Immature natural killer cell (primary cell): ENCODE data around the gene ZNF462. TPM values are rescaled to one million over a fixed set of nuclear protein-coding genes. Genes with fewer than 3 reads are reported as not detected.
"Not testable (repeated sequence)": the region's sequence is repeated elsewhere in the genome, so short reads cannot be mapped to it uniquely, and the experiment has no call there.

Experiments used
- DNase-seq, 3 donors: peaks; one replicate each; pipeline ENCODE4 v3.0.0; 2022; ENCODE audit warnings: mixed read lengths in 1 of 3
- H3K27ac Mint-ChIP-seq, 6 donors: one replicate each; pipeline ENCODE4 v1.8.0; 2020; ENCODE audit warnings: mixed read lengths in 6 of 6, mild to moderate bottlenecking in 5 of 6, inconsistent platforms in 4 of 6, moderate library complexity in 3 of 6
- H3K27me3 Mint-ChIP-seq, 3 donors: one replicate each; pipeline ENCODE4 v1.8.0; 2020 to 2021; ENCODE audit warnings: low read depth in 3 of 3, mild to moderate bottlenecking in 3 of 3, mixed read lengths in 3 of 3, moderate library complexity in 3 of 3, inconsistent platforms in 1 of 3
- H3K36me3 Mint-ChIP-seq, 3 donors: one replicate each; pipeline ENCODE4 v1.8.0; 2020; ENCODE audit warnings: mixed read lengths in 3 of 3, inconsistent platforms in 2 of 3, mild to moderate bottlenecking in 2 of 3
- H3K4me1 Mint-ChIP-seq, 2 donors: one replicate each; pipeline ENCODE4 v1.8.0; 2020; ENCODE audit warnings: inconsistent platforms in 2 of 2, mild to moderate bottlenecking in 2 of 2, mixed read lengths in 2 of 2, moderate library complexity in 1 of 2
- H3K4me3 Mint-ChIP-seq, 5 donors: one replicate each; pipeline ENCODE4 v1.8.0; 2020; ENCODE audit warnings: mild to moderate bottlenecking in 5 of 5, mixed read lengths in 5 of 5, inconsistent platforms in 3 of 5, moderate library complexity in 3 of 5
- H3K9me3 Mint-ChIP-seq, 6 donors: one replicate each; pipeline ENCODE4 v1.8.0; 2020; ENCODE audit warnings: mild to moderate bottlenecking in 6 of 6, mixed read lengths in 6 of 6, inconsistent platforms in 4 of 6, moderate library complexity in 3 of 6
- polyA plus RNA-seq, 3 donors: library from polyadenylated mRNA; unstranded; fragments of 300-500 nt; fragmentation: Illumina TruSeq; gene quantifications; one replicate each; pipeline ENCODE4 v1.2.3, GENCODE V29; 2021

The ZNF462 gene
- polyA plus RNA-seq, 3 donors from 2014 or later: 0.94 TPM; not detected in 2

DNA sequence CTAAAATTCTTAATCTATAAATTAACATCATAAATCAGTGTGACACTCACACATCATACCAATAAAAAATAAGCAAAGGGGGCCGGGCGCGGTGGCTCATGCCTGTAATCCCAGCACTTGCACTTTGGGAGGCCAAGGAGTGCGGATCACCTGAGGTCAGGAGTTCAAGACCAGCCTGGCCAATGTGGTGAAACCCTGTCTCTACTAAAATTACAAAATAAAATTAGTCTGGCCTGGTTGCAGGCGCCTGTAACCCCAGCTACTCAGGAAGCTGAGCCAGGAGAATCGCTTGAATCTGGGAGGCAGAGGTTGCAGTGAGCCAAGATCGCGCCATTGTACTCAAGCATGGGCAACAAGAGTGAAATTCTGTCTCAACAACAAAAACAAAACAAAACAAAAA, 11.3 kb upstream of the ZNF462 start:
- H3K36me3 Mint-ChIP-seq, DNase-seq, H3K27me3 Mint-ChIP-seq, H3K4me1 Mint-ChIP-seq, H3K4me3 Mint-ChIP-seq, H3K9me3 Mint-ChIP-seq, H3K27ac Mint-ChIP-seq: not testable (repeated sequence)

GRCh38 chr9:106857811-106858470, 5.0 kb upstream of the ZNF462 start:
- peaks cover 21 to 39% (median 35%) of the 10 kb centered on the region in 3 donors for H3K27me3 Mint-ChIP-seq
- H3K27ac Mint-ChIP-seq: no peak overlapping the region
- peaks cover 0 to 29% (median 10%) of the 10 kb centered on the region in 6 donors for H3K9me3 Mint-ChIP-seq
- DNase-seq: no peak
- peaks cover 0 to 5% (median 4%) of the 10 kb centered on the region in 3 donors for H3K36me3 Mint-ChIP-seq
- H3K4me1 Mint-ChIP-seq: peaks cover 28 to 47% of the 10 kb centered on the region in 2 donors
- peak overlapping the region in 1 of 5 donors; percentile 45 for H3K4me3 Mint-ChIP-seq

DNA sequence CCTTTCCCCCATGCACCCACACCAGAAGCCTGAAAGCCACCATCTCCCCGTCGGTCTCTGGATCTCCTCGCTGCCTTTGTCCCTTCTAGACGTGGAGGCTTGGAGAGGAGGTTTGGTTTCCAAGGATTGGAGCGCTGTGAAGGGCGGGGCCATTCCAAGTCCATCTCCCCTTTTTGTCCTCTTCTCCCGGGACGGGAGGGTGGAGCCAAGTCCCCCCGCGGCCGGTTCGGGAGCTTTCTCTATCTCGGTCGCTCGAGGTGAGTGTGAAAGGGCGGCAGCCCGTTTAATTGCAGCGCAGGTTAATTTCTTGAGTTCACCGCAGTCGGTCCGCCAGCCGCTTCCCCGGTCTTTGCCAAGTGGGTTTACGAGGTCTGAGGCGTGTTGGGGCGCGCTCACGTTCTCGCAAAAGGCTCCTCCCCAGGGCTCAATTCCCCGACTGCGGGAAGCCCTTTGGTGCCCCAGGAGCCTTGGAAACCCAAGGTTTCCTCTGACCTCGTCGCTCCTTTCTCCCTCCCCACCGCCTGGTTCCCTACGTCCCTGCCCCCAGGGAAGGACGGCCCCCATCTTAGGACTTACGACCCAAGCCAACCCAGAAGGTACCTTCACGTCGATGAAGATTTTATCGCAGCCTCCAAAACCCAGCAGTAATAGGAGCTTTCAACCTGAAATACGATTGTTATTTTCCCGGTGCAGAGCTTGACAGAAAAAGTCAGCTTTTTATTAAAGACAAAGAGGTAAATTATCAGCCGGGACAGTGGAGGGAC, 2.8 kb upstream of the ZNF462 start:
- DNase-seq: no peak
- H3K27me3 Mint-ChIP-seq: peaks cover 33 to 52% (median 42%) of the 10 kb centered on the region in 3 donors
- H3K36me3 Mint-ChIP-seq: peaks cover 0 to 10% (median 4%) of the 10 kb centered on the region in 3 donors
- H3K4me3 Mint-ChIP-seq: peak overlapping the region; percentile 53 to 67 (median 66)
- H3K9me3 Mint-ChIP-seq: peaks cover 2 to 35% (median 11%) of the 10 kb centered on the region in 6 donors
- peaks cover 43 to 66% of the 10 kb centered on the region in 2 donors for H3K4me1 Mint-ChIP-seq
- H3K27ac Mint-ChIP-seq: no peak overlapping the region

DNA sequence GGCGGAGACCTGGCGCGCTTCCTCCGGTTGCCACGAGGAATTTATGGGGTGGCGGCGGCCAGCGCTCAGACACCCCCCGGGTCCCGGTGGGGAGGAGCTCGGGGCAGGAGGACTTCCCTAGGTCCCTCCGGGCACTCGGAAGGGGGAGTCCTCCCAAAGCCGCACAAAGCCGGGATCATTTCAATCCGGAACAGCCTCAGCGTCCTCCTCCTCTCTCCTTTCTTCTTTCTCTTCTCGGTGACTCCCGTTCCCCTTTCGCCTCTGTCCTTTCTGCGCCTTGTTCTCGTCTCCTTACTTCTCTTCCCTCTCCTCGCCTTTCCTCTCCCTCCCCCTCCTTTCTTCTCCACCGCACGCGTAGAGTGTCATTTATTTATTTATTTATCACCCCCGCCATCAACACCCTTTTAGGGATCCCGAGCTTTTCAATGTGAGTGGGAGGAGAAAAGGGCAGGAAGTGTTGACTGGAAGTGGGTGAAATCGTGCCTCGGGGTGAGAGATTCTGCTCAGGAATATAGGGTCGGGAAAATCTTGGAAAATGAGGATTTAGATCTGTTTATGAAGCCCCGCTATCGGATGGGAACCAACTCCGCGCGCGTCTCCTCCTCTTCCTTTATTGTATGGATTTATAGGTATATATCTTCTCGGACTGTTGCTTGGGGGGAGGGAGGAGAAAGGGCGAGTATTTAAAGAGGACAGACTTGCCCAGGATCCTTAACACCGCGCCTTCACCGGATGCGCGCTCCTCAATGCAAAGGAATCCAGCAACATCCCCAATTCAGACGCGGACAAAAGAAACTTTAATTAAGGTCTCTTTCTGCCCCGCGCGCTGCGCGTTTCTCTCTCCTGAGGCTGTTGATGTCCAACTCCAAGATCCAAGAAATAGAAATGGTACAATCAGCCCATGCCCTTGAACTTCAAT, 2.0 kb upstream of the ZNF462 start:
- peaks cover 33 to 58% (median 42%) of the 10 kb centered on the region in 3 donors for H3K27me3 Mint-ChIP-seq
- H3K4me3 Mint-ChIP-seq: peak overlapping the region; percentile 54 to 72 (median 67)
- H3K27ac Mint-ChIP-seq: no peak overlapping the region
- H3K4me1 Mint-ChIP-seq: peaks cover 45 to 66% of the 10 kb centered on the region in 2 donors
- H3K9me3 Mint-ChIP-seq: peaks cover 2 to 35% (median 11%) of the 10 kb centered on the region in 6 donors
- no peak for DNase-seq
- peaks cover 0 to 10% (median 4%) of the 10 kb centered on the region in 3 donors for H3K36me3 Mint-ChIP-seq

- Mint-ChIP-seq H3K4me1 (peaks cover 45 to 66% of the 10 kb centered on the region in 2 donors), H3K27me3 (peaks cover 33 to 58% (median 42%) of the 10 kb centered on the region in 3 donors), H3K36me3 (peaks cover 0 to 10% (median 4%) of the 10 kb centered on the region in 3 donors), H3K9me3 (peaks cover 2 to 35% (median 11%) of the 10 kb centered on the region in 6 donors), H3K4me3 (peak overlapping the region; percentile 49 to 72 (median 67)), H3K27ac (no peak overlapping the region)
- no peak for DNase-seq
Measured at GRCh38 chr9:106861640-106862109, 1.3 kb upstream of the ZNF462 start.

GRCh38 chr9:106862110-106862820, 701 bp upstream of the ZNF462 start:
- Mint-ChIP-seq H3K27ac (no peak overlapping the region), H3K27me3 (peaks cover 33 to 58% (median 36%) of the 10 kb centered on the region in 3 donors)

GRCh38 chr9:106864373-106865143, 1.6 kb downstream of the ZNF462 start:
- no peak overlapping the region for H3K27ac Mint-ChIP-seq
- peaks cover 32 to 44% (median 33%) of the 10 kb centered on the region in 3 donors for H3K27me3 Mint-ChIP-seq
- H3K36me3 Mint-ChIP-seq: peaks cover 0 to 10% (median 2%) of the 10 kb centered on the region in 3 donors
- H3K9me3 Mint-ChIP-seq: peaks cover 2 to 25% (median 7%) of the 10 kb centered on the region in 6 donors
- H3K4me3 Mint-ChIP-seq: peak overlapping the region; percentile 44 to 88 (median 83)
- DNase-seq: no peak
- H3K4me1 Mint-ChIP-seq: peaks cover 43 to 51% of the 10 kb centered on the region in 2 donors

More at GRCh38 chr9:106862110-106862820, 701 bp upstream of the ZNF462 start:
- peaks cover 45 to 66% of the 10 kb centered on the region in 2 donors for H3K4me1 Mint-ChIP-seq
- no peak for DNase-seq
- H3K9me3 Mint-ChIP-seq: peaks cover 2 to 35% (median 11%) of the 10 kb centered on the region in 6 donors
- peaks cover 0 to 10% (median 4%) of the 10 kb centered on the region in 3 donors for H3K36me3 Mint-ChIP-seq
- peak overlapping the region; percentile 83 to 89 (median 88) for H3K4me3 Mint-ChIP-seq

DNA sequence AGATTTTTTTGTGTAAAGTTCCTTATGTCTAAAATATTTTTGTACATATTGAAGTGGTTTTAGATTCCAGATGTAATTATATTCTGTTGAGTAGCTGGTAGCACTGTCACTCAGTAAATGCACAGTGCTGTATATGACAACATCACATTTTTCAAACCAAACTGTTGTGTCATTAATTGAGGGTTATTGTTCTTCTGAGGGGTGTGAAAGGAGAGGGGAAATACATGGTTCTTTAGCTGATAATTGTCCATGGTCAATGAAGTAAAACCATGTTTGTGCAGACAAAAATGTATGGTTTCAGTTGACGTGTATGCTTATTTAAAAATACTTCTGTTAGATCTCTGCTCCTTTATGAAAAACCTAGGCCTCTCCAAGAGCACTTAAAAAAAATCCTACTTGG, 3.3 kb downstream of the ZNF462 start:
- Mint-ChIP-seq H3K9me3 (peaks cover under 1 to 14% (median 4%) of the 10 kb centered on the region in 6 donors), H3K27me3 (peaks cover 20 to 29% (median 24%) of the 10 kb centered on the region in 3 donors), H3K36me3 (peaks cover 0 to 9% (median 0%) of the 10 kb centered on the region in 3 donors), H3K27ac (no peak overlapping the region), H3K4me3 (no peak overlapping the region), H3K4me1 (peaks cover 29 to 34% of the 10 kb centered on the region in 2 donors)
- no peak for DNase-seq

DNA sequence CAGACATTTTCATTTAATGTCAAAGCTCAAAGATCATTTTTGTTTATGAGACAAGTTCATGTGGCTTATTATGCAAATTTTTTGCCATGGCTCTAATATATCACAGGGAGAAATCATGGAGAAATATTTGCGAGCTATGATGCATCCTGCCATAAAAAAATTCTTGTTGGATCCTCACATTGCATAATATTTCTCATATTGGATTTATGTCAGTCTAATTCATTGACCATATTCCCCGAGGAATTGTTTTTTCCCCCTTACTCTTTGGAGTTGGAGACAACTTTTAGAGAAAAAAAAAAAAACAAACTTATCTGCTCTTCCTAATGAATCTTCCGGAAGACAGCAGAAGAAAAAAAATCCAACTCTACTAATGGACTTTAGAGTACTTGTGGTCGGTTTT, 4.3 kb downstream of the ZNF462 start:
- peaks cover 0 to 5% (median 0%) of the 10 kb centered on the region in 3 donors for H3K36me3 Mint-ChIP-seq
- DNase-seq: no peak
- H3K27me3 Mint-ChIP-seq: peaks cover 14 to 23% (median 19%) of the 10 kb centered on the region in 3 donors
- H3K9me3 Mint-ChIP-seq: peaks cover 0 to 14% (median 3%) of the 10 kb centered on the region in 6 donors
- H3K4me1 Mint-ChIP-seq: peaks cover 22 to 25% of the 10 kb centered on the region in 2 donors
- no peak overlapping the region for H3K4me3 Mint-ChIP-seq
- no peak overlapping the region for H3K27ac Mint-ChIP-seq

GRCh38 chr9:106868087-106868486, 5.1 kb downstream of the ZNF462 start:
- Mint-ChIP-seq H3K9me3 (peaks cover 0 to 9% (median 2%) of the 10 kb centered on the region in 6 donors), H3K36me3 (peaks cover 0 to 5% (median 0%) of the 10 kb centered on the region in 3 donors), H3K27ac (no peak overlapping the region), H3K27me3 (peaks cover 10 to 17% (median 14%) of the 10 kb centered on the region in 3 donors), H3K4me1 (peaks cover 15 to 17% of the 10 kb centered on the region in 2 donors), H3K4me3 (no peak overlapping the region)
- no peak for DNase-seq

DNA sequence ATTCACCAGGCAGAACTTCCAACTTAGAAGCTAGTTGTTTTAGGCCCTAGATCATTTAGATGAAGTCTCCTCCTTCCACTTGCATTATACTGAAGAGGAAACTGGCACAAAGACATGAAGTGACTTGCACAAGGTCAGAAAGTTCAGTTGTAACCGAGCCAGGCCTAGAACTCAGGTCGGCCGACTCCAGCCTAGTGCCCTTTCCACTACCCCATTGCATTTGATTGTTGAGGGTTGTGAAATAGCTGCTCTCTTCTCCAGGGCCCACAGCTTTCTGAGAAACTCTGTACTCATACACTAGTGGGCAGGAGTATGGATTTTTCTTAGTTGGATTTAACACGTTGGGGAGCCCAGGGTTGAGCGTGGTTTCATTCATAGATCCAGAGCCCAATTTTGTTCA, 5.6 kb downstream of the ZNF462 start:
- no peak overlapping the region for H3K27ac Mint-ChIP-seq
- peaks cover 10 to 13% of the 10 kb centered on the region in 2 donors for H3K4me1 Mint-ChIP-seq
- DNase-seq: no peak
- H3K4me3 Mint-ChIP-seq: no peak overlapping the region
- H3K9me3 Mint-ChIP-seq: peaks cover 0 to 7% (median 2%) of the 10 kb centered on the region in 6 donors
- H3K36me3 Mint-ChIP-seq: peaks cover 0 to 5% (median 0%) of the 10 kb centered on the region in 3 donors
- peaks cover 8 to 13% (median 11%) of the 10 kb centered on the region in 3 donors for H3K27me3 Mint-ChIP-seq

DNA sequence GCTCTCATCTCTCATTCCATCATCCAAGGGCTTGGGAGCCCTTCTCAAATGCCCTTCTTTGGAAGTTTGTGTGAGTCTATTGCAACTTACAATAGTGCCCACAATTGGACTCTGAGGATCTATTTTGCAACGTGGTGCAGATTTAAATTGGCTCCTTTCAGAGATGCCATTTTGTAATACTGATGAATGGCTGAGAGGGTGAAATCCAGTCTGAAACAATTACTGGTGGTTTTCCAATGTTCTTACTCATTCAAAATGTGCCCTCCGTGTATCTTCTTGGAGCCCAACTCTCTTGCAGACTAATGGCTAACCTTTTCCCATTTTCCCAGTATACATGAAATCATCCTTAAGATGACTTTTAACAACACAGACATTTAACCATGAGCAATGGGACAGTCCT, 6.1 kb downstream of the ZNF462 start:
- Mint-ChIP-seq H3K9me3 (peaks cover 0 to 6% (median 1%) of the 10 kb centered on the region in 6 donors), H3K4me3 (no peak overlapping the region), H3K27me3 (peaks cover 7 to 10% (median 8%) of the 10 kb centered on the region in 3 donors), H3K27ac (no peak overlapping the region), H3K36me3 (peaks cover 0 to 5% (median 0%) of the 10 kb centered on the region in 3 donors), H3K4me1 (peaks cover 6 to 8% of the 10 kb centered on the region in 2 donors)
- no peak for DNase-seq
